ENCODE measurements around the gene KCNH6.

KCNH6 gene

GRCh38 chr17:63500543-63501390 is 22.4 kb upstream of the KCNH6 start:
- DNase-seq (ENCODE audit: low spot score) (no peak), ATAC-seq (ENCODE audit: low read depth) (no peak)
- Histone ChIP-seq H3K9me3 (ENCODE audit: severe bottlenecking) (no peaks in the 10 kb centered on the region), H3K4me3 (ENCODE audit: severe bottlenecking) (no peak overlapping the region), H3K27ac (ENCODE audit: poor library complexity, severe bottlenecking) (no peak overlapping the region), H3K27me3 (ENCODE audit: insufficient read depth, poor library complexity, severe bottlenecking) (peaks cover 32% of the 10 kb centered on the region), H3K4me1 (ENCODE audit: insufficient read depth, poor library complexity, severe bottlenecking) (no peaks in the 10 kb centered on the region), H3K36me3 (ENCODE audit: low read depth) (no peaks in the 10 kb centered on the region)
- no peak for TF ChIP-seq CTCF (IDR thresholded peaks at IDR 0.05; ENCODE audit: poor library complexity, severe bottlenecking)

- no peaks in the 10 kb centered on the region for H3K4me1 ChIP-seq (ENCODE audit: insufficient read depth, poor library complexity, severe bottlenecking)
- H3K27ac ChIP-seq (ENCODE audit: poor library complexity, severe bottlenecking): no peak overlapping the region
- ATAC-seq (ENCODE audit: low read depth) (no peak), DNase-seq (ENCODE audit: low spot score) (no peak)
- no peaks in the 10 kb centered on the region for H3K36me3 ChIP-seq (ENCODE audit: low read depth)
- no peak for TF ChIP-seq CTCF (IDR thresholded peaks at IDR 0.05; ENCODE audit: poor library complexity, severe bottlenecking)
- H3K4me3 ChIP-seq (ENCODE audit: severe bottlenecking): no peak overlapping the region
- H3K27me3 ChIP-seq (ENCODE audit: insufficient read depth, poor library complexity, severe bottlenecking): peaks cover 32% of the 10 kb centered on the region
- H3K9me3 ChIP-seq (ENCODE audit: severe bottlenecking): no peaks in the 10 kb centered on the region
Observed at GRCh38 chr17:63503341-63503705, 19.8 kb upstream of the KCNH6 start.

GRCh38 chr17:63504261-63504660 is 18.9 kb upstream of the KCNH6 start:
- H3K27ac ChIP-seq (ENCODE audit: poor library complexity, severe bottlenecking): no peak overlapping the region
- no peak for ATAC-seq (ENCODE audit: low read depth)
- H3K27me3 ChIP-seq (ENCODE audit: insufficient read depth, poor library complexity, severe bottlenecking): peaks cover 32% of the 10 kb centered on the region
- H3K36me3 ChIP-seq (ENCODE audit: low read depth): no peaks in the 10 kb centered on the region
- no peak for DNase-seq (ENCODE audit: low spot score)
- no peaks in the 10 kb centered on the region for H3K4me1 ChIP-seq (ENCODE audit: insufficient read depth, poor library complexity, severe bottlenecking)
- H3K9me3 ChIP-seq (ENCODE audit: severe bottlenecking): no peaks in the 10 kb centered on the region
- no peak overlapping the region for H3K4me3 ChIP-seq (ENCODE audit: severe bottlenecking)
- TF ChIP-seq CTCF (IDR thresholded peaks at IDR 0.05; ENCODE audit: poor library complexity, severe bottlenecking): no peak

- no peak for TF ChIP-seq CTCF (IDR thresholded peaks at IDR 0.05; ENCODE audit: poor library complexity, severe bottlenecking)
- Histone ChIP-seq H3K4me3 (ENCODE audit: severe bottlenecking) (no peak overlapping the region), H3K36me3 (ENCODE audit: low read depth) (no peaks in the 10 kb centered on the region), H3K4me1 (ENCODE audit: insufficient read depth, poor library complexity, severe bottlenecking) (no peaks in the 10 kb centered on the region), H3K27me3 (ENCODE audit: insufficient read depth, poor library complexity, severe bottlenecking) (peaks cover 32% of the 10 kb centered on the region), H3K27ac (ENCODE audit: poor library complexity, severe bottlenecking) (no peak overlapping the region), H3K9me3 (ENCODE audit: severe bottlenecking) (no peaks in the 10 kb centered on the region)
- ATAC-seq (ENCODE audit: low read depth) (no peak), DNase-seq (ENCODE audit: low spot score) (no peak)
Observed at GRCh38 chr17:63505341-63505740, 17.8 kb upstream of the KCNH6 start.

GRCh38 chr17:63506627-63507026 is 16.5 kb upstream of the KCNH6 start:
- DNase-seq (ENCODE audit: low spot score) (no peak), ATAC-seq (ENCODE audit: low read depth) (no peak)
- Histone ChIP-seq H3K4me1 (ENCODE audit: insufficient read depth, poor library complexity, severe bottlenecking) (no peaks in the 10 kb centered on the region), H3K9me3 (ENCODE audit: severe bottlenecking) (no peaks in the 10 kb centered on the region), H3K4me3 (ENCODE audit: severe bottlenecking) (no peak overlapping the region), H3K36me3 (ENCODE audit: low read depth) (no peaks in the 10 kb centered on the region), H3K27me3 (ENCODE audit: insufficient read depth, poor library complexity, severe bottlenecking) (peaks cover 32% of the 10 kb centered on the region), H3K27ac (ENCODE audit: poor library complexity, severe bottlenecking) (no peak overlapping the region)
- no peak for TF ChIP-seq CTCF (IDR thresholded peaks at IDR 0.05; ENCODE audit: poor library complexity, severe bottlenecking)
